Measurements from ENCODE around the gene ARG2. TPM values are rescaled to one million over a fixed set of nuclear protein-coding genes. Genes with fewer than 3 reads are reported as not detected.
A peak's percentile ranks its signal among the peaks of the same experiment; 100 is the strongest.

ARG2 gene
- total and polyA plus RNA-seq, 9 of the 15 experiments (the other 6 are each of a cell fraction or from before 2014, with no cell fraction given) = 6.2 to 75.0 (median 17.8) TPM

DNA sequence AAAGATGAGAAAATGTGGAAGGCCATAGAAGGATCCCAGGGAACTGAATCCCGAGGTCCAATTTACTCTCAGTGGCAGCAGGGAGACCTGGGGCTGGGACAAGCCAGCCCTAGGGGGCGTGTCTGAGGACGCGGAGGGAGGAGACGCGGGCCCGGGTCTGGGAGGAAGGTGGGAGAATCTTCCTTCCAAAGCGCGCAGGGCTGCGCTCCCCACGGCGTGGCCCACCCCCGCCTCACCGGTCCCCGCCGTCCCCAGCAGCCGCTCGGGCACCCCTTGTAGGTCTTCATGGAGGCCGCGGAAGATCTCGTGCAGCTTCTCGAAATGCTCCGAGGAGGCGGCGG, 54.4 kb downstream of the ARG2 start (continued):
- TF ChIP-seq CHD1 (IDR thresholded peaks at IDR 0.05; ENCODE audit: low read length) (peak; percentile 83), PCBP1 (IDR thresholded peaks at IDR 0.05; ENCODE audit: low read depth, low read length, poor library complexity, severe bottlenecking) (no peak), GTF2E2 (tag; IDR thresholded peaks at IDR 0.05) (no peak), SIN3A (IDR thresholded peaks at IDR 0.05; ENCODE audit: borderline replicate concordance in 2 of 2, control insufficient read depth in 1 of 2, low read depth in 2 of 2, low read length in 2 of 2) (peak in 1 of 2 experiments; percentile 33; a peak in 1 of 4 replicates), KDM5B (IDR thresholded peaks at IDR 0.05; ENCODE audit: insufficient replicate concordance, low read depth, low read length) (peak; percentile 49)

DNA sequence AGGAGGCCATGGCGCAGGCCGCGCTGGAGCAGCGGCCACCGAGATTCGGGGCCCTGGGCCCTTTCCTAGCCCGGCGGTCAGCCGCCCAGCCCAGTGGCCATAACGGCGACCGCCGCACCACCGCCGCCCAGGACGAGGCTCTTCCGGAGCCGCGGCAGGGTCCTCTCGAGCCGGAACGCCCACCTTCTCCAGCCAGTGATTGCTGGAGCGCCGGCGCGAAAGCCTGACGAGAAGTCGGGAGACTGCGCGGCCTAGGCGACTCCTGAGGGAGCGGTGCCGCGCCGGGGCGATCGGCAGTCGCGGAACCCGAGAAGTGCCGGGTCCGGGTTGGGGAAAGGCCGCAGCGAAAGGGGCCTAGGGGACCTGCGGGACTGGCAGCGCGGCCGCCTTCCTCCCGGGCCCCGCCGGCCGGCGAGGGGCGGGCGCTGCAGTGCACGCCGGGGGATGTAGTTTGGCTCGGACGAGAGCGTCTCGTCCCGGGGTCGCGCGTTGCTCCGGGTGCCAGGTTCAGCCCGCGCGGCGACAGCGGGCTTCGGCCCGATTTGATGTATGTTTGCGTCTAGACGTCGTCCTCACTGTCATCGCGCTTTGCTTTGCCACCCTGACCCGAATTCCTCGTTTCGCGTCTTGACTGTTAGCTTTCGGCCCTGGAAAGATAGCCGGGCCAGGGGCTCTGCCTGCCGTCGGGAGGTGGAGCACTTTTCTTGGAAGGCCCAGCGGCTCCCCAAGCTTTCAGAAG, 54.9 kb downstream of the ARG2 start, which contains the start of gene VTI1B:
VTI1B (minus strand) TSS at position 153 of the 739 bp plus-strand sequence; CDS start at position 10, 143 bp downstream.
- peaks cover 34% of the 10 kb centered on the region for H3K36me3 ChIP-seq (ENCODE audit: control insufficient read depth, insufficient read depth, low read length)
- H3K4me1 ChIP-seq (replicated peaks in 1 of 2; ENCODE audit: control insufficient read depth in 2 of 2, insufficient read depth in 2 of 2, low read length in 2 of 2) = peaks cover 16 to 19% of the 10 kb centered on the region in 2 experiments
- intact Hi-C loops (cut with micrococcal nuclease) (loop anchor here (2.0 kb wide), 2 partner anchors 20 to 30 kb away; partner anchors contain the start of gene RDH11), in situ Hi-C loops (cut with MboI) (no loop called here)
- ChIA-PET CTCF (ENCODE audit: low intra/inter-chr PET ratio) (interaction anchor here (1.3 kb wide), 1 partner anchor 30 kb away, joined by 6 read pairs; no protein-coding TSS in a partner anchor), POLR2A (interaction anchor here (0.6 to 1.2 kb wide), 8 partner anchors 9 to 380 kb away, joined by 3 to 6 read pairs (median 3); no protein-coding TSS in a partner anchor)
- peak within 1 kb of the TSS; percentile 94 for H3K27ac ChIP-seq (ENCODE audit: extremely low read depth, low read depth, low read length)
- H3K9me3 ChIP-seq (replicated peaks; ENCODE audit: control insufficient read depth, insufficient read depth, low read depth, low read length) = no peaks in the 10 kb centered on the region
- no peaks in the 10 kb centered on the region for H4K20me1 ChIP-seq (replicated peaks; ENCODE audit: control insufficient read depth, insufficient read depth, low read length)
- ATAC-seq (peak; percentile 95), DNase-seq (ENCODE audit: extremely low read depth in 1 of 4, low spot score in 3 of 4) (peak; percentile 73 to 82 (median 77)), FAIRE-seq (peak; percentile 42)
- H3K4me2 ChIP-seq (ENCODE audit: insufficient read depth, low read length) = peak within 1 kb of the TSS; percentile 84
- H3K27me3 ChIP-seq (ENCODE audit: control insufficient read depth in 2 of 2, insufficient read depth in 2 of 2, low read length in 2 of 2) = no peaks in the 10 kb centered on the region
- no peaks in the 10 kb centered on the region for H3K9me1 ChIP-seq (ENCODE audit: control insufficient read depth, insufficient read depth, low read length)
- under 1% methylated on average over 34 of the region's 87 CpGs for WGBS (ENCODE audit: insufficient coverage, low coverage, missing lambda C conversion rate)
- H2AFZ ChIP-seq (ENCODE audit: low read depth, low read length) = peak within 1 kb of the TSS; percentile 96
- peak within 1 kb of the TSS; percentile 90 for H3K4me3 ChIP-seq
- peak within 1 kb of the TSS; percentile 90 to 98 for H3K9ac ChIP-seq (ENCODE audit: insufficient read depth in 1 of 2, low read depth in 2 of 2, low read length in 2 of 2)
- H3K79me2 ChIP-seq (ENCODE audit: control insufficient read depth, insufficient read depth, low read length) = peaks cover 55% of the 10 kb centered on the region
- no TSS peak for BruUV-seq (replicated peaks)
- TF ChIP-seq TAF7 (tag; IDR thresholded peaks at IDR 0.05) = 0 out of 2 replicates have a peak, but pooled peaks have one; percentile 23
- TF ChIP-seq, protein P1, sequence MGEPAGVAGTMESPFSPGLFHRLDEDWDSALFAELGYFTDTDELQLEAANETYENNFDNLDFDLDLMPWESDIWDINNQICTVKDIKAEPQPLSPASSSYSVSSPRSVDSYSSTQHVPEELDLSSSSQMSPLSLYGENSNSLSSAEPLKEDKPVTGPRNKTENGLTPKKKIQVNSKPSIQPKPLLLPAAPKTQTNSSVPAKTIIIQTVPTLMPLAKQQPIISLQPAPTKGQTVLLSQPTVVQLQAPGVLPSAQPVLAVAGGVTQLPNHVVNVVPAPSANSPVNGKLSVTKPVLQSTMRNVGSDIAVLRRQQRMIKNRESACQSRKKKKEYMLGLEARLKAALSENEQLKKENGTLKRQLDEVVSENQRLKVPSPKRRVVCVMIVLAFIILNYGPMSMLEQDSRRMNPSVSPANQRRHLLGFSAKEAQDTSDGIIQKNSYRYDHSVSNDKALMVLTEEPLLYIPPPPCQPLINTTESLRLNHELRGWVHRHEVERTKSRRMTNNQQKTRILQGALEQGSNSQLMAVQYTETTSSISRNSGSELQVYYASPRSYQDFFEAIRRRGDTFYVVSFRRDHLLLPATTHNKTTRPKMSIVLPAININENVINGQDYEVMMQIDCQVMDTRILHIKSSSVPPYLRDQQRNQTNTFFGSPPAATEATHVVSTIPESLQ (CRISPR knock-in tag; IDR thresholded peaks at IDR 0.05) = no peak
- 0 out of 2 replicates have a peak, but pooled peaks have one; percentile 18 for TF ChIP-seq MTA3 (IDR thresholded peaks at IDR 0.05; ENCODE audit: borderline replicate concordance)
- TF ChIP-seq ZNF239 (CRISPR knock-in tag; IDR thresholded peaks at IDR 0.05) = no peak
- TF ChIP-seq TCF7L2 (IDR thresholded peaks at IDR 0.05; ENCODE audit: low read depth, low read length) = no peak
- TF ChIP-seq ZNF75A (CRISPR knock-in tag; IDR thresholded peaks at IDR 0.05) = no peak
- TF ChIP-seq, protein P2, sequence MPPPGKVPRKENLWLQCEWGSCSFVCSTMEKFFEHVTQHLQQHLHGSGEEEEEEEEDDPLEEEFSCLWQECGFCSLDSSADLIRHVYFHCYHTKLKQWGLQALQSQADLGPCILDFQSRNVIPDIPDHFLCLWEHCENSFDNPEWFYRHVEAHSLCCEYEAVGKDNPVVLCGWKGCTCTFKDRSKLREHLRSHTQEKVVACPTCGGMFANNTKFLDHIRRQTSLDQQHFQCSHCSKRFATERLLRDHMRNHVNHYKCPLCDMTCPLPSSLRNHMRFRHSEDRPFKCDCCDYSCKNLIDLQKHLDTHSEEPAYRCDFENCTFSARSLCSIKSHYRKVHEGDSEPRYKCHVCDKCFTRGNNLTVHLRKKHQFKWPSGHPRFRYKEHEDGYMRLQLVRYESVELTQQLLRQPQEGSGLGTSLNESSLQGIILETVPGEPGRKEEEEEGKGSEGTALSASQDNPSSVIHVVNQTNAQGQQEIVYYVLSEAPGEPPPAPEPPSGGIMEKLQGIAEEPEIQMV (tag; conservative IDR thresholded peaks at IDR 0.05; ENCODE audit: low read depth) = no peak
- TF ChIP-seq MEF2D (tag; conservative IDR thresholded peaks at IDR 0.05; ENCODE audit: low read depth) = no peak
- TF ChIP-seq NFRKB (IDR thresholded peaks at IDR 0.05; ENCODE audit: low read depth) = no peak
